GM18526 (cell line): ENCODE data around the gene EVL.

Experiments
- POLR2A ChIP-seq: IDR thresholded peaks from 3 replicates; pipeline ENCODE4 v1.6.1; 2011; ENCODE audit not compliant: insufficient read length; ENCODE audit errors: extremely low read depth

EVL gene

GRCh38 chr14:100070310-100070709 lies 5.1 kb downstream of the EVL start:
- TF ChIP-seq POLR2A, result no peak

GRCh38 chr14:100071545-100071944 lies 6.3 kb downstream of the EVL start:
- TF ChIP-seq POLR2A, result no peak

- TF ChIP-seq POLR2A, result no peak
These were observed 7.6 kb downstream of the EVL start for GRCh38 chr14:100072783-100073346.

- no peak for TF ChIP-seq POLR2A
These were observed 8.6 kb downstream of the EVL start for GRCh38 chr14:100073576-100074430.

- no peak for TF ChIP-seq POLR2A
These were observed 9.3 kb downstream of the EVL start for GRCh38 chr14:100074431-100075100.

GRCh38 chr14:100075681-100076080 lies 10.5 kb downstream of the EVL start:
- TF ChIP-seq POLR2A, result no peak

- no peak for TF ChIP-seq POLR2A
These were observed 10.9 kb downstream of the EVL start for GRCh38 chr14:100076133-100076532.

- no peak for TF ChIP-seq POLR2A
These were observed 11.4 kb downstream of the EVL start for GRCh38 chr14:100076606-100077005.

- TF ChIP-seq POLR2A, result no peak
These were observed 12.2 kb downstream of the EVL start for GRCh38 chr14:100077441-100077840.

- TF ChIP-seq POLR2A, result no peak
These were observed 13.1 kb downstream of the EVL start for GRCh38 chr14:100078216-100078803.

GRCh38 chr14:100078997-100079725 lies 13.9 kb downstream of the EVL start:
- TF ChIP-seq POLR2A, result no peak

- TF ChIP-seq POLR2A, result no peak
These were observed 14.4 kb downstream of the EVL start for GRCh38 chr14:100079726-100080005.

- TF ChIP-seq POLR2A, result no peak
These were observed 15.0 kb downstream of the EVL start for GRCh38 chr14:100080206-100080605.

GRCh38 chr14:100081997-100082625 lies 16.9 kb downstream of the EVL start:
- TF ChIP-seq POLR2A, result no peak

GRCh38 chr14:100082723-100083122 lies 17.5 kb downstream of the EVL start:
- TF ChIP-seq POLR2A, result no peak

GRCh38 chr14:100083706-100084105 lies 18.5 kb downstream of the EVL start:
- TF ChIP-seq POLR2A, result no peak

- TF ChIP-seq POLR2A, result no peak
These were observed 19.4 kb downstream of the EVL start for GRCh38 chr14:100084591-100084990.
